Chondrocyte (in vitro differentiated cells): ENCODE data around the gene CENPF. TPM values are rescaled to one million over a fixed set of nuclear protein-coding genes. Genes with fewer than 3 reads are reported as not detected.

Experiments
- DNase-seq: peaks from one replicate; pipeline ENCODE4 v3.0.0; 2021; ENCODE audit warnings: mixed read lengths, low spot score
- H3K27ac Mint-ChIP-seq: one replicate; pipeline ENCODE4 v1.8.0; 2021; ENCODE audit warnings: mild to moderate bottlenecking, moderate library complexity, mixed read lengths; ENCODE audit not compliant: unreplicated experiment
- H3K27me3 Mint-ChIP-seq: 2 replicates; pipeline ENCODE4 v1.8.0; 2021; ENCODE audit warnings: low read depth, mixed read lengths
- H3K36me3 Mint-ChIP-seq: 2 replicates; pipeline ENCODE4 v1.8.0; 2021; ENCODE audit warnings: low read depth, mixed read lengths
- H3K4me1 Mint-ChIP-seq: 2 replicates; pipeline ENCODE4 v1.8.0; 2021; ENCODE audit warnings: low read depth, mild to moderate bottlenecking, mixed read lengths
- H3K4me3 Mint-ChIP-seq: one replicate; pipeline ENCODE4 v1.8.0; 2021; ENCODE audit warnings: mild to moderate bottlenecking, moderate library complexity, mixed read lengths; ENCODE audit not compliant: unreplicated experiment
- H3K9me3 Mint-ChIP-seq: 2 replicates; pipeline ENCODE4 v1.8.0; 2021; ENCODE audit warnings: low read depth, mixed read lengths
- total RNA-seq: library from RNA; stranded (reverse); gene quantifications from 3 replicates; pipeline ENCODE4 v1.2.1, GENCODE V29; 2021
- TF ChIP-seq, protein P1 (sequence below): fragments of 200-600 bp; sonication (generic); IDR thresholded peaks from 2 replicates; pipeline ENCODE4 v1.5.0; 2021; ENCODE audit warnings: antibody characterized with exemption, mild to moderate bottlenecking, moderate library complexity

Gene CENPF
- total RNA-seq, 1 donor from 2014 or later = 19.8 TPM

- H3K9me3 Mint-ChIP-seq = no peaks in the 10 kb centered on the region
- H3K36me3 Mint-ChIP-seq = no peaks in the 10 kb centered on the region
- H3K4me1 Mint-ChIP-seq = peaks cover 55% of the 10 kb centered on the region
- no peak for DNase-seq
- H3K27ac Mint-ChIP-seq = peak overlapping the region; percentile 88
- no peak overlapping the region for H3K4me3 Mint-ChIP-seq
- no peaks in the 10 kb centered on the region for H3K27me3 Mint-ChIP-seq
- TF ChIP-seq, protein P1, sequence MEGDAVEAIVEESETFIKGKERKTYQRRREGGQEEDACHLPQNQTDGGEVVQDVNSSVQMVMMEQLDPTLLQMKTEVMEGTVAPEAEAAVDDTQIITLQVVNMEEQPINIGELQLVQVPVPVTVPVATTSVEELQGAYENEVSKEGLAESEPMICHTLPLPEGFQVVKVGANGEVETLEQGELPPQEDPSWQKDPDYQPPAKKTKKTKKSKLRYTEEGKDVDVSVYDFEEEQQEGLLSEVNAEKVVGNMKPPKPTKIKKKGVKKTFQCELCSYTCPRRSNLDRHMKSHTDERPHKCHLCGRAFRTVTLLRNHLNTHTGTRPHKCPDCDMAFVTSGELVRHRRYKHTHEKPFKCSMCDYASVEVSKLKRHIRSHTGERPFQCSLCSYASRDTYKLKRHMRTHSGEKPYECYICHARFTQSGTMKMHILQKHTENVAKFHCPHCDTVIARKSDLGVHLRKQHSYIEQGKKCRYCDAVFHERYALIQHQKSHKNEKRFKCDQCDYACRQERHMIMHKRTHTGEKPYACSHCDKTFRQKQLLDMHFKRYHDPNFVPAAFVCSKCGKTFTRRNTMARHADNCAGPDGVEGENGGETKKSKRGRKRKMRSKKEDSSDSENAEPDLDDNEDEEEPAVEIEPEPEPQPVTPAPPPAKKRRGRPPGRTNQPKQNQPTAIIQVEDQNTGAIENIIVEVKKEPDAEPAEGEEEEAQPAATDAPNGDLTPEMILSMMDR = no peak
These were observed 36.6 kb upstream of the CENPF start for GRCh38 chr1:214566158-214567104.

GRCh38 chr1:214567481-214567980 lies 35.5 kb upstream of the CENPF start:
- H3K27ac Mint-ChIP-seq = peak overlapping the region; percentile 88
- H3K4me1 Mint-ChIP-seq = peaks cover 64% of the 10 kb centered on the region
- no peaks in the 10 kb centered on the region for H3K9me3 Mint-ChIP-seq
- TF ChIP-seq, protein P1 = no peak
- no peak overlapping the region for H3K4me3 Mint-ChIP-seq
- no peaks in the 10 kb centered on the region for H3K27me3 Mint-ChIP-seq
- no peaks in the 10 kb centered on the region for H3K36me3 Mint-ChIP-seq
- DNase-seq = no peak

- Mint-ChIP-seq H3K36me3 (no peaks in the 10 kb centered on the region), H3K27me3 (no peaks in the 10 kb centered on the region), H3K9me3 (no peaks in the 10 kb centered on the region), H3K4me3 (no peak overlapping the region), H3K4me1 (peaks cover 72% of the 10 kb centered on the region), H3K27ac (peak overlapping the region; percentile 72)
- no peak for DNase-seq
- TF ChIP-seq, protein P1 = no peak
These were observed 34.7 kb upstream of the CENPF start for GRCh38 chr1:214568328-214568727.

GRCh38 chr1:214569357-214570004 lies 33.5 kb upstream of the CENPF start:
- no peaks in the 10 kb centered on the region for H3K9me3 Mint-ChIP-seq

GRCh38 chr1:214570442-214570841 lies 32.6 kb upstream of the CENPF start:
- H3K4me1 Mint-ChIP-seq = peaks cover 82% of the 10 kb centered on the region
- DNase-seq = no peak
- no peaks in the 10 kb centered on the region for H3K27me3 Mint-ChIP-seq
- H3K4me3 Mint-ChIP-seq = no peak overlapping the region
- no peaks in the 10 kb centered on the region for H3K36me3 Mint-ChIP-seq
- no peaks in the 10 kb centered on the region for H3K9me3 Mint-ChIP-seq
- H3K27ac Mint-ChIP-seq = peak overlapping the region; percentile 65
- TF ChIP-seq, protein P1 = no peak

More at GRCh38 chr1:214569357-214570004, 33.5 kb upstream of the CENPF start:
- no peaks in the 10 kb centered on the region for H3K27me3 Mint-ChIP-seq
- TF ChIP-seq, protein P1 = no peak
- H3K27ac Mint-ChIP-seq = peak overlapping the region; percentile 65
- no peaks in the 10 kb centered on the region for H3K36me3 Mint-ChIP-seq
- DNase-seq = no peak
- H3K4me1 Mint-ChIP-seq = peaks cover 79% of the 10 kb centered on the region
- H3K4me3 Mint-ChIP-seq = no peak overlapping the region
